Neural crest cell (in vitro differentiated cells): ENCODE data around the gene DCAF11. TPM values are rescaled to one million over a fixed set of nuclear protein-coding genes. Genes with fewer than 3 reads are reported as not detected.

ENCODE experiments used
- DNase-seq: peaks from one replicate; pipeline ENCODE4 v3.0.0; 2021; ENCODE audit warnings: low read depth, mixed read lengths, low spot score
- H3K27ac Mint-ChIP-seq: one replicate; pipeline ENCODE4 v1.8.0; 2021; ENCODE audit warnings: mild to moderate bottlenecking, mixed read lengths; ENCODE audit not compliant: unreplicated experiment
- H3K27me3 Mint-ChIP-seq: 2 replicates; pipeline ENCODE4 v1.8.0; 2021; ENCODE audit warnings: low read depth, mild to moderate bottlenecking, mixed read lengths
- H3K36me3 Mint-ChIP-seq: 2 replicates; pipeline ENCODE4 v1.8.0; 2021; ENCODE audit warnings: low read depth, mild to moderate bottlenecking, mixed read lengths
- H3K4me1 Mint-ChIP-seq: 2 replicates; pipeline ENCODE4 v1.8.0; 2021; ENCODE audit warnings: mixed read lengths
- H3K4me3 Mint-ChIP-seq: one replicate; pipeline ENCODE4 v1.8.0; 2021; ENCODE audit warnings: mild to moderate bottlenecking, mixed read lengths
- H3K9me3 Mint-ChIP-seq: 2 replicates; pipeline ENCODE4 v1.8.0; 2021; ENCODE audit warnings: mixed read lengths
- CTCF ChIP-seq: fragments of 200-600 bp; sonication (generic); conservative IDR thresholded peaks from 2 replicates; pipeline ENCODE4 v1.5.0; 2021; ENCODE audit warnings: antibody characterized with exemption, mild to moderate bottlenecking
- total RNA-seq: library from RNA; stranded (reverse); gene quantifications from 2 replicates; pipeline ENCODE4 v1.2.1, GENCODE V29; 2021

DCAF11 gene
- total RNA-seq, 1 donor from 2014 or later = 53.9 TPM

- Mint-ChIP-seq H3K9me3 (no peaks in the 10 kb centered on the region), H3K4me3 (no peak overlapping the region), H3K36me3 (no peaks in the 10 kb centered on the region), H3K4me1 (peaks cover 33% of the 10 kb centered on the region), H3K27me3 (peaks cover 33% of the 10 kb centered on the region), H3K27ac (no peak overlapping the region)
- no peak for DNase-seq
- no peak for TF ChIP-seq CTCF
Measured at GRCh38 chr14:24077086-24077485, 37.5 kb upstream of the DCAF11 start.

GRCh38 chr14:24078146-24078545 is 36.4 kb upstream of the DCAF11 start:
- peaks cover 44% of the 10 kb centered on the region for H3K27me3 Mint-ChIP-seq
- H3K4me3 Mint-ChIP-seq = no peak overlapping the region
- peaks cover 35% of the 10 kb centered on the region for H3K4me1 Mint-ChIP-seq
- no peak for DNase-seq
- H3K36me3 Mint-ChIP-seq = no peaks in the 10 kb centered on the region
- no peak overlapping the region for H3K27ac Mint-ChIP-seq
- no peaks in the 10 kb centered on the region for H3K9me3 Mint-ChIP-seq
- TF ChIP-seq CTCF = no peak

- H3K27me3 Mint-ChIP-seq = peaks cover 59% of the 10 kb centered on the region
- H3K4me3 Mint-ChIP-seq = peak overlapping the region; percentile 79
- TF ChIP-seq CTCF = no peak
- H3K27ac Mint-ChIP-seq = peak overlapping the region; percentile 75
- H3K36me3 Mint-ChIP-seq = no peaks in the 10 kb centered on the region
- no peaks in the 10 kb centered on the region for H3K9me3 Mint-ChIP-seq
- DNase-seq = peak; percentile 38
- peaks cover 35% of the 10 kb centered on the region for H3K4me1 Mint-ChIP-seq
Measured at GRCh38 chr14:24079491-24080141, 35.0 kb upstream of the DCAF11 start.

GRCh38 chr14:24080142-24080530 is 34.4 kb upstream of the DCAF11 start:
- DNase-seq = no peak
- Mint-ChIP-seq H3K27ac (no peak overlapping the region), H3K4me3 (peak overlapping the region; percentile 79), H3K4me1 (peaks cover 35% of the 10 kb centered on the region), H3K27me3 (peaks cover 64% of the 10 kb centered on the region), H3K9me3 (no peaks in the 10 kb centered on the region), H3K36me3 (no peaks in the 10 kb centered on the region)
- no peak for TF ChIP-seq CTCF

- Mint-ChIP-seq H3K4me1 (peaks cover 35% of the 10 kb centered on the region), H3K36me3 (no peaks in the 10 kb centered on the region), H3K27me3 (peaks cover 68% of the 10 kb centered on the region), H3K27ac (no peak overlapping the region), H3K4me3 (peak overlapping the region; percentile 79), H3K9me3 (no peaks in the 10 kb centered on the region)
- peak; percentile 20 for DNase-seq
- no peak for TF ChIP-seq CTCF
Measured at GRCh38 chr14:24080888-24081738, 33.5 kb upstream of the DCAF11 start.
